IPS DF 6.9 (cell line): ENCODE data around the gene BRD2.
A peak's percentile ranks its signal among the peaks of the same experiment; 100 is the strongest.

Source experiments
- DNase-seq: peaks from one replicate; pipeline ENCODE4 v3.0.0-alpha.2; 2013; ENCODE audit warnings: low read depth, low spot score
- H3K27ac ChIP-seq: one replicate; pipeline ENCODE4 v1.5.1; 2013; ENCODE audit warnings: low read length, control low read depth
- H3K27me3 ChIP-seq: 2 replicates; pipeline ENCODE4 v1.6.1; 2013; ENCODE audit warnings: mild to moderate bottlenecking, low read length; ENCODE audit not compliant: control insufficient read depth, insufficient read depth
- H3K36me3 ChIP-seq: 2 replicates; pipeline ENCODE4 v1.6.1; 2013; ENCODE audit warnings: low read length; ENCODE audit not compliant: control insufficient read depth, insufficient read depth
- H3K4me1 ChIP-seq: 2 replicates; pipeline ENCODE4 v1.6.1; 2013; ENCODE audit warnings: low read length; ENCODE audit not compliant: control insufficient read depth, insufficient read depth
- H3K4me3 ChIP-seq: 2 replicates; pipeline ENCODE4 v1.5.1; 2013; ENCODE audit warnings: mild to moderate bottlenecking, low read length
- H3K9me3 ChIP-seq: 2 replicates; pipeline ENCODE4 v1.6.1; 2013; ENCODE audit warnings: low read length, inconsistent platforms; ENCODE audit not compliant: control insufficient read depth, insufficient read depth
- WGBS: extraction: QIAGEN DNeasy Blood & Tissue Kit; methylation state at CpG from one replicate; pipeline ENCODE4 v1.1.7; 2013; ENCODE audit warnings: mixed read lengths, missing lambda C conversion rate; ENCODE audit not compliant: insufficient read length, insufficient coverage; 5-methylcytosine and 5-hydroxymethylcytosine counted together

BRD2 gene

DNA sequence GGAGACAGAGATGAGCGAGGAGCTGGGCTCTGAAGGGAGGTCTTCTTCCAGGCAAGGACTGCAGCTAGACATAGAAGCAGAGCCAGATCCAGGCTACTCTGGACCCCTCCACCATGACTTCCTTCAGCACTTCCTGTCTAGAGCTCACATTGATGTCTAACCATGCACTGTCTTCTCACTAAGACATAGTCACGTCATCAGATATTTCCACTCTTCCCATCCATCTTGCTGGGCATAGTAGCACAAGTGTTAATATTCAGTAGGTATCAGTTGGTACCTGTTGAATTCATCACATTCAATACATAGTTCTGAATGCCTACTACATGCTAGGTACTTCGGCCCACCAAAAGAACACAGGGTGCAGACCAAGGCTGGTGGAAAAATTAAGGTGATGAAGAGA lies 18.4 kb upstream of the BRD2 start:
- no CpG with 5 or more reads among the region's 3 CpGs for WGBS
- no peaks in the 10 kb centered on the region for H3K9me3 ChIP-seq
- no peak overlapping the region for H3K27ac ChIP-seq

DNA sequence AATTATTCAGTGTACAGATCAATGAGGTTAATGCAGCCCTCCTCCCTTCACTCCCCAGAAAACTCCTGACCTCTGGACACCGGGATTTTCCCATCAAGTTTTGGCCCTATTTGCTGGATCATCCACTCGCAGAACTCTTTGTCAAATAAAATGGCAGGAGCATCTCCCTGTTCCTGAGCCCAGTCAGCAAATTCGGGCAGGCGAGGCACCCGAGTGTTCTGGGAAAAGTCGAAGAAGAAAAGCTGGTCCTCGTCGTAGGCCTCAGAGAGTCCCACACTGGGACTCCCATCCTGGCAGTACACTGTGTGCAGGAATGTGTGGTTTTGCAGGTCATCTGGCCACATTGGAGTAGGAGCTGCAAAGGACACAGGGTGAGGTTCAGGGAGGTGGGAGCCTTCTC lies 17.9 kb upstream of the BRD2 start:
- no peak for DNase-seq
- Histone ChIP-seq H3K4me1 (peaks cover 5% of the 10 kb centered on the region; the same call in 1 of the 2 replicates), H3K4me3 (no peak overlapping the region), H3K36me3 (no peaks in the 10 kb centered on the region), H3K27me3 (no peaks in the 10 kb centered on the region), H3K9me3 (no peaks in the 10 kb centered on the region), H3K27ac (no peak overlapping the region)
- WGBS, result no CpG with 5 or more reads among the region's 8 CpGs

More for the DNA sequence above, 18.4 kb upstream of the BRD2 start:
- H3K36me3 ChIP-seq, result no peaks in the 10 kb centered on the region
- peaks cover 5% of the 10 kb centered on the region; the same call in 1 of the 2 replicates for H3K4me1 ChIP-seq
- no peak overlapping the region for H3K4me3 ChIP-seq
- no peak for DNase-seq
- H3K27me3 ChIP-seq, result no peaks in the 10 kb centered on the region

DNA sequence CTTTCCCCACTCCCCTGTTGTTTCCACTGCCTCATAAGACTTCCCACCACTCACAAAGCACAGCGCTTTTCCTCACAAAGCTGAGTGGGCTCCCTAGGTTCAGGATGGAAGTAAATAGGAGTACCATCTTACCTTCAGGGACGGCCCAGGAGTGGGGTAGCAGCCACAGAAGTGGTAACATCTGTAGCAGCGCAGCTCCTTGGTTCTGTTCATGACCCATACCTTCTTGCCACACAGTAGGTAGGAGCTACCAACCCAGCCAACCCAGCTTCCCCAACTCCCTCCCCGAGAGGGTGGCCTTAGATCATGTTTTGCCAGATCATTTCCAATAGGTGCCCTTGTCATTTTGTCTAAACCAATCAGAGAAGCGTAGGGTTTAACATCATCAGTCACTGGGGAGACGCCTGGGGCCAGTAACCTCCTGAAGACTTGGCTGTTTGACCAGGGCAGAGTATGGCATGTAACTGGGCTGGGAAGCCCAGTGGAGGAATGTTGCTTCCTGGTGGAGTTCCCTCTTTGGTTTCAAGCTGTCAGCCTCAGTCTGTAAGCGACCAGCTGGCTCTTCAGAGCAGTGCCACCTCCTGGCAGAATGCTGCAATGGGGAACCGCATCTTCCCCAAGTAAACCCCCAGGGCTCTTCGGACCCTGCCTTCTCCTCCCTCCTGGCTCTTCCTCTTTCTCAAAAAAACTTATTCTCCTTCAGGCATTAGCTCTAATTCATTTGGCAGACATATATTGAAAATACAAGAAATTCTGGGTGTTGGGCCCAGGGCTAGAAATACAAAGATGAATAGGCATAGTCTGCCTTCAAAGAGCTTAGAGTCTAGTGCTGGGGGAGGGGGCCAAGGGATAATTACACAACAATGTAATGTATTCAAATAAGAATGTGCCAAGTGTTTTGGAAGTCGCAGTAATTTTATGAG lies 15.3 kb upstream of the BRD2 start, which contains the start of gene HLA-DMA:
HLA-DMA (minus strand) TSS at position 281 of the 923 bp plus-strand sequence; CDS start at position 220, 61 bp downstream.
- WGBS, result no CpG with 5 or more reads among the region's 10 CpGs
- no peak within 1 kb of the TSS for H3K4me3 ChIP-seq
- no peak within 1 kb of the TSS for H3K27ac ChIP-seq

DNA sequence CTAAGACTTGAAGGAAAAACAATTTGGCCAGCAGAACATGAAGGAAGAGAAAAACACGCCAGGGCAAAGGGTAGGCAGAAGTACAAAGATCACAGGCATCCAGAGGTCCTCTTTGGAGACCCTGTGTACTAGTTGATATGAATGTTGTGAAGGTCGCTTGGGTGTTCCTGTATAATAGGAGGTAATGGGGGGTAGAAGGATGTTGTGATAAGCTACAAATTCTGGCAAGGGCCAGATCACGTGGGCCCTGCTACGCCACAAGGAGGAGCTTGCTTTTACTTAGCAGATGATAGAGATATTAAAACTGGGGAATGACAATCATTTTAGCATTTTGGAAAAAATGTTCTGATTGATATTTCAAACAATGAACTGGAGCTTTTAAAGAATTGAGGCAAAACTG lies 14.6 kb upstream of the BRD2 start:
- H3K27me3 ChIP-seq, result no peaks in the 10 kb centered on the region
- H3K36me3 ChIP-seq, result no peaks in the 10 kb centered on the region
- DNase-seq, result no peak
- H3K9me3 ChIP-seq, result no peaks in the 10 kb centered on the region
- peaks cover 5% of the 10 kb centered on the region; the same call in 1 of the 2 replicates for H3K4me1 ChIP-seq
- no CpG with 5 or more reads among the region's 4 CpGs for WGBS
- no peak overlapping the region for H3K4me3 ChIP-seq
- no peak overlapping the region for H3K27ac ChIP-seq

More for the DNA sequence above, 15.3 kb upstream of the BRD2 start, which contains the start of gene HLA-DMA:
- peaks cover 5% of the 10 kb centered on the region; the same call in 1 of the 2 replicates for H3K4me1 ChIP-seq
- no peaks in the 10 kb centered on the region for H3K27me3 ChIP-seq
- no peaks in the 10 kb centered on the region for H3K9me3 ChIP-seq
- DNase-seq, result peak; percentile 89
- H3K36me3 ChIP-seq, result no peaks in the 10 kb centered on the region

DNA sequence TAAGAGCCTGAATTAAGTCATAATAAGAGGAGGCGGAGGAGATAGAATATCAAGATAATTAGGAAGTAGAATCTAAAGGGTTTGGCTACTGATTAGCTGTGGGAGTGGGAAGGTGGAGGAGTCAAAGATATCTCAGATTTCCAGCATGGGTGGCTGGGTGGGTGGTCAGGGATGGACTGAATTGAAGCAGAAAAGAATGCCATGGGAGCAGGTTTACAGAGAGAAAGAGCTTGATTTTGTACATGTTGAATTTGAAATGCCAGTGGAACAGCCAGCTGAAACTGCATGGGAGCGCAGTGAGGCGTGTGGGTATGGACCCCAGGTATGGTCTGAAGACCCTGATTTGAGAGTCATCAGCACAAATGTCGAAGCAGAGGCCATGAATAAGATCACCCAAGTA lies 14.1 kb upstream of the BRD2 start:
- Histone ChIP-seq H3K27ac (no peak overlapping the region), H3K4me1 (peaks cover 5% of the 10 kb centered on the region; the same call in 1 of the 2 replicates), H3K9me3 (no peaks in the 10 kb centered on the region), H3K36me3 (no peaks in the 10 kb centered on the region), H3K4me3 (no peak overlapping the region), H3K27me3 (no peaks in the 10 kb centered on the region)
- DNase-seq, result no peak
- WGBS, result no CpG with 5 or more reads among the region's 4 CpGs

DNA sequence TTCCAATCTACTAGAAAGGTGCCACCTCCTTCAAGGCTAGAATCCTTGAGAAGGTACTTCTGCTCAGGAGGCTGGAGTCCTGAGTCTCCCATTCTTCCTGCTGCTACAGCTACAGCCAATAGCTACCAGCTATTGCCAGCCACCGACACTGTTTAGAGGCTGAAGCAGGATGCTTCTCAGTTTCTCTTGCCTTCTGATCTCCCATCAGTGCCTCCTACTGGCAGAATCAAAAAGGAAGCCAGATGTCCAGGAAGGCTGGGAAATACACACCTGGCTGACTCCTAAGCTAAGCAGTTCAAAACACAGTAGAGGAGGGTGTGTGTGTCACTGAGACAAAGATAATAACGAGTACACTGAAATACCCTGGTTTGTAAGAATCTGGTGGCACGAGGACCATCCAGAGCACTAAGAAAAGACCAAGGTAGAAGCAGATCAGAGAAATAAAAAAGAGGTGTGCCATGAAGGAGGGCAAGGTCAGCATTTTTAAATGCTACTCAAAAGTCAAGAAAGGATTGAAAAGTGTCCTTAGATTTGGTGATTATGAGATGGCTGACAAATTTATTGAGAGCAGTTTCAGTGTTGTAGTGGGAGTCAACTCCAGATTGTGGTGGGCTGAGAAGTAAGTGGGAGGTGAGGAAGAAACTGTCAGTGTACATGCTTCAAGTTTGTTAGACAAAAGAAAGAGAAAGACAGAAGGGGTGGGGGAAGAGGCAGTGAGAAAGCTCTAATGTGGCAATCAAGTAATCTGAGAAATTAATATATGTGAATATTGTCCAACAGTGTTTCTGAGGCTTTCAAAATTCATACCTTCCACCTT lies 13.2 kb upstream of the BRD2 start:
- Histone ChIP-seq H3K27ac (no peak overlapping the region), H3K9me3 (no peaks in the 10 kb centered on the region), H3K36me3 (no peaks in the 10 kb centered on the region), H3K4me3 (no peak overlapping the region), H3K4me1 (peaks cover 5% of the 10 kb centered on the region; the same call in 1 of the 2 replicates), H3K27me3 (no peaks in the 10 kb centered on the region)
- no CpG with 5 or more reads among the region's 3 CpGs for WGBS
- no peak for DNase-seq

DNA sequence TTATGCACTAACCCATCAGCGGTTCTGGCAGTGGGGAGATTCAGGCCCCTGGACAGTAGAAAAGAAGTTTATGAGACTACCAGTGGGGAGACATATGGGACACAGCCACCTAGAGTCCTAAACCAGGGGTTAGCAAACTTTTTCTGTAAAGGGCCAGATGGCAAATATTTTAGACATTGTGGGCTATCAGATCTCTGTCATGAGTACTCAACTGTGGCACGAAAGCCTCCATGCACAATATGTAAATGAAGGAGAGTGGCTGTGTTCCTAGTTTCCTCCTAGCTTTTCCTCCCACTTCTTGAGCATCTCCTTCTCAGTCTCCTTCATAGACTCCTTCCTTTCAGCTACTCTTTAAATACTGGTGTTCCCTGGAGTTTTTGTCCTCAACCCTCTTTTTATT lies 12.2 kb upstream of the BRD2 start:
- H3K4me3 ChIP-seq, result no peak overlapping the region
- no peaks in the 10 kb centered on the region for H3K9me3 ChIP-seq
- no CpG with 5 or more reads among the region's 2 CpGs for WGBS
- no peaks in the 10 kb centered on the region for H3K27me3 ChIP-seq
- no peak for DNase-seq
- no peaks in the 10 kb centered on the region for H3K36me3 ChIP-seq
- no peak overlapping the region for H3K27ac ChIP-seq
- H3K4me1 ChIP-seq, result peaks cover 5% of the 10 kb centered on the region; the same call in 1 of the 2 replicates

DNA sequence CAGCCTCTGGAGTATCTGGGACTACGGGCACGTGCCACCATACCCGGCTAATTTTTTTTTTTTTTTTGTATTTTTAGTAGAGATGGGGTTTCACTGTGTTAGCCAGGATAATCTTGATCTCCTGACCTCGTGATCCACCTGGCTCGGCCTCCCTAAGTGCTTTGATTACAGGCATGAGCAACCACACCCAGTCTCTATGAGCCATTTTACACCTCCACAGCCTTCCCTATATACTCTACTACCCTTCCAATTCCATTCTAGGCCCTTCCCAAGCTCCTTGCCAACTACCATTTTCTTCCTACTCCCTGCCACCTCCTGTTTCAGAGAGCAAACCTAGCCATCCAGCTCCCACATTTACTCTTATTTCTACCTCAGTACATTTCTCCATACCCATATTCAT lies 7.8 kb upstream of the BRD2 start:
- WGBS, result no CpG with 5 or more reads among the region's 5 CpGs
- DNase-seq, result no peak
- no peaks in the 10 kb centered on the region for H3K36me3 ChIP-seq
- no peaks in the 10 kb centered on the region for H3K4me1 ChIP-seq
- no peaks in the 10 kb centered on the region for H3K9me3 ChIP-seq
- no peak overlapping the region for H3K4me3 ChIP-seq
- no peaks in the 10 kb centered on the region for H3K27me3 ChIP-seq
- no peak overlapping the region for H3K27ac ChIP-seq

DNA sequence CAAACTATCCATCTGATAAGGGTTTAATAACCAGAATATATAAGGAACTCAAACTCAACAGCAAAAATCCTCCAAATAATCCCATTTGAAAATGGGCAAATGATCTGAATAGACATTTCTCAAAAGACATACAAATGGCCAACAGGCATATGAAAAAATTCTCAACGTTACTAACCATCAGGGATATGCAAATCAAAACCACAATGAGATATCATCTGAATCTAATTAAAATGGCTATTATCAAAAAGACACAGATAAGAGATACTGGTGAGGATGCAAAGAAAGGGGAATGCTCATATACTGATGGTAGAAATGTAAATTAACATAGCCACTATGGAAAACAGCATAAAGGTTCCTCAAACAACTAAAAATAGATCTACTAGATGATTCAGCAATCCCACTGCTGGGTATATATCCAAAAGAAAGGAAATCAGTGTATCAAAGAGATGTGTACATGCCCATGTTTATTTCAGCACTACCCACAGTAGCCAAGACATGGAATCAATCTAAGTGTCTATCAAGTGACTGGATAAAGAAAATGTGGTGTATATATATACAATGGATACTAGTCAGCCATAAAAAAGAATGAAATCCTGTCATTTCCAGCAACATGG lies 6.1 kb upstream of the BRD2 start:
- no peak for DNase-seq
- WGBS, result no CpG with 5 or more reads among the region's 1 CpG

DNA sequence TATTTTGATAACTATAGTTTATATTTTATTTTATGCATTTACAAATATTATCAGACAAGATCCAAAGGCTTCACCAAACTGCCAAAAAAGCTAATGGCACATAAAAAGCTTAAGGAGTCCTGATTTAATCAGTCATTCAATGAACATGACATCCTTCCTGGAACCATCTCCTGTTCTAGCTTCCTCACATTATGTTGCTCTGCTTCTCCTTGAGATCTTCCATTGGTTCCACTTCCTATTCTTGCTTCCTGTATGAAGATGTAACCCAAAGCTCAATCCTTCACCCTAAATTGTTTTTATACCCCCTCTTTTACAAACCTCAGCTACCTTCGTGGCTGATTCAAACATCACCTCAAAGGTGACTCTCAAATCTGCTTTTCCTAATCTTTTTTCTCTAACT lies 4.5 kb upstream of the BRD2 start:
- no peaks in the 10 kb centered on the region for H3K27me3 ChIP-seq
- DNase-seq, result no peak
- no peaks in the 10 kb centered on the region for H3K36me3 ChIP-seq
- WGBS, result no CpG with 5 or more reads among the region's 1 CpG
- H3K4me1 ChIP-seq, result no peaks in the 10 kb centered on the region
- no peak overlapping the region for H3K4me3 ChIP-seq
- no peaks in the 10 kb centered on the region for H3K9me3 ChIP-seq
- H3K27ac ChIP-seq, result no peak overlapping the region

More for the DNA sequence above, 6.1 kb upstream of the BRD2 start:
- Histone ChIP-seq H3K27me3 (no peaks in the 10 kb centered on the region), H3K4me1 (no peaks in the 10 kb centered on the region), H3K27ac (no peak overlapping the region), H3K9me3 (no peaks in the 10 kb centered on the region), H3K36me3 (no peaks in the 10 kb centered on the region), H3K4me3 (no peak overlapping the region)
